ENCODE data around the gene GLIPR1L2.
A peak's percentile ranks its signal among the peaks of the same experiment; 100 is the strongest.
"Not testable (repeated sequence)": the region's sequence is repeated elsewhere in the genome, so short reads cannot be mapped to it uniquely, and the experiment has no call there.

Gene GLIPR1L2

DNA sequence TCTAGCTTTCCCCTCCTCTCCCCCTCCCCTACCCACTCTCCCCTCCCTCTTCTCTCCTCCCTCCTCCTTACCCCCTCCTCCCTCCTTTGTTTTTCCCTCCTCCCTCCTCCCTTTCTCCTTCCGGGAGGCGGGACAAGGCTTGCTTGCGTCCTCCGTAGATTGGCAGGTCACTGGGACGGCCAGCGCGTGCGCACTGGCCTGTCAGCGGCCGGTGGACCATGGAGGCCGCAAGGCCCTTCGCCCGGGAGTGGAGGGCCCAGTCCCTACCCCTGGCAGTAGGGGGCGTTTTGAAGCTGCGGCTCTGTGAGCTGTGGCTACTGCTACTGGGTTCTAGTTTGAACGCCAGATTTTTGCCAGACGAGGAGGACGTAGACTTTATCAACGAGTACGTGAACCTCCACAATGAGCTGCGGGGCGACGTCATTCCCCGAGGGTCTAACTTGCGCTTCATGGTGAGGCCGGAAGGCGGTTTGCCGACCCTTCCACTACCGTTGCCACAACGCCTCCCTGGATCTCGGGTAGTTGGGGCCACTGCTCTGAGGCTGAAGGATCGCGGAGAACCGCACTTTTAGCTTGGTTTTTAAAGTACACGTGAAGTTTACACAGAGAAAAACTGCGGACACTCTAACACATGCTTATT lies at the start of gene GLIPR1L2:
Gene GLIPR1L2, plus strand, starts transcription at position 191 of the 640 bp plus-strand sequence. Its CDS starts 28 bp downstream, at position 219.
- peak; percentile 97 for DNase-seq (ENCODE audit: extremely low read depth, low read depth)
- TF ChIP-seq CTCF (IDR thresholded peaks at IDR 0.05; ENCODE audit: low read depth, low read length), result peak; percentile 91

DNA sequence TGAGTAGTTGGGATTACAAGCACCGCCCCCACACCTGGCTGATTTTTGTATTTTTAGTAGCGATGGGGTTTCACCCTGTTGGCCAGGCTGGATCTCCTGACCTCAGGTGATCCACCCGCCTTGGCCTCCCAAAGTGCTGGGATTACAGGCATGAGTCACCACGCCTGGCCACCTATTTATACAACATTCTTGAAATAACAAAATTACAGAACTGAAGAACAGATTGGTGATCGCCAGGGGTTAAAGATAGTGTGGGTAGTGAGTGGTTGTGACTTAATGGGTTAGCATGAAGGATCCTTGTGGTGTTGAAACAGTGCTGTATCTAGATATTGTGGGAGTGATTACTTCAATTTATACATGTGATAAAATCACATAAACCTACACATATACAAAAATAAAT lies 49.0 kb upstream of the GLIPR1L2 start:
- no peak for DNase-seq (ENCODE audit: extremely low read depth, low read depth)
- TF ChIP-seq CTCF (IDR thresholded peaks at IDR 0.05; ENCODE audit: low read depth, low read length), result no peak

GRCh38 chr12:75345531-75345930 lies 45.4 kb upstream of the GLIPR1L2 start:
- no peak for DNase-seq (ENCODE audit: extremely low read depth, low read depth)
- TF ChIP-seq CTCF (IDR thresholded peaks at IDR 0.05; ENCODE audit: low read depth, low read length), result no peak

GRCh38 chr12:75346215-75346614 lies 44.7 kb upstream of the GLIPR1L2 start:
- not testable (repeated sequence) for DNase-seq (ENCODE audit: extremely low read depth, low read depth)

DNA sequence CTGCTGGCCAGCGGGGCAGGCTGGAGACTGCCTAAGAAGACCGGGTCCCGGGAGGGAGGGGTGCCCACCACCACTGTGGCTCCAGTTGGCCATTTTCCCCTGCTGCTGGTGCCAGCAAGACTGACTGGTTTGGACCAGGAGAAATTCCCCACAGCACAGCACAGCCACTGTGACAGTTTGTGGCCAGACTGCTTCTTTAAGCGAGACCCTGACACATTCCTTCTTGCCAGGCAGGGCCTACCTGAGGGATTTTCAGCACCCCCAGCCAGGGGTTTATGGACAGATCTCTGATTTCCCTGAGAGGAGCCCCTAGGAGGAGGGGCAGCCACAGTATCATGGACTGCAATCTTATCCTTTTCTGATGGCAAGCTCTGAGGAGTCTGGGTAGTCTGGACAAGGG lies 40.9 kb upstream of the GLIPR1L2 start:
- DNase-seq (ENCODE audit: extremely low read depth, low read depth), result no peak
- TF ChIP-seq CTCF (IDR thresholded peaks at IDR 0.05; ENCODE audit: low read depth, low read length), result no peak

DNA sequence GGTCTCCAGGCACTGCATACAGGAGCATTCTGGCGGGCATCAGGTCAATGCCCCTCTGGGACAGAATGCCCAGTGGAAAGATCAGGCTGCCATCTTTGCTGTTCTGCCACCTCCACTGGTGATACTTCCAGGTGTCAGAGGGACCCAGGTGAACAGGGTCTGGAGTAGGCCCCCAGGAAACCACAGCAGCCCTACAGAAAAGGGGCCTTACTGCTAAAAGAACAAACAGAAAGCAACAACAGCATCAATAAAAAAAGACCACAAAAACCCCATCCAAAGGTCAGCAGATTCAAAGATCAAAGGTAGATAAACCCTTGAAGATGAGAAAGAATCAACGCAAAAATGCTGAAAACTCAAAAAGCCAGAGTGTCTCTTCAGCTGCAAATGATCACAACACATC lies 40.5 kb upstream of the GLIPR1L2 start:
- no peak for TF ChIP-seq CTCF (IDR thresholded peaks at IDR 0.05; ENCODE audit: low read depth, low read length)
- no peak for DNase-seq (ENCODE audit: extremely low read depth, low read depth)

GRCh38 chr12:75354011-75354410 lies 36.9 kb upstream of the GLIPR1L2 start:
- no peak for DNase-seq (ENCODE audit: extremely low read depth, low read depth)
- TF ChIP-seq CTCF (IDR thresholded peaks at IDR 0.05; ENCODE audit: low read depth, low read length), result no peak

- no peak for DNase-seq (ENCODE audit: extremely low read depth, low read depth)
- no peak for TF ChIP-seq CTCF (IDR thresholded peaks at IDR 0.05; ENCODE audit: low read depth, low read length)
Measured at GRCh38 chr12:75360920-75361319, 30.0 kb upstream of the GLIPR1L2 start.
